Dendritic cell treated with granulocyte-macrophage colony-stimulating factor and Interleukin-4, amounts not matched to agents 40 ng/mL and 50 ng/mL, for 4 days (primary cell): ENCODE measurements around the gene CPA4.
"Not testable (repeated sequence)": the region's sequence is repeated elsewhere in the genome, so short reads cannot be mapped to it uniquely, and the experiment has no call there.

Experiments used
- H3K27ac Mint-ChIP-seq: one replicate; pipeline ENCODE4 v1.8.0; 2022; ENCODE audit warnings: mild to moderate bottlenecking, mixed read lengths
- H3K27me3 Mint-ChIP-seq: one replicate; pipeline ENCODE4 v1.8.0; 2022; ENCODE audit warnings: mild to moderate bottlenecking, mixed read lengths
- H3K36me3 Mint-ChIP-seq: one replicate; pipeline ENCODE4 v1.8.0; 2022; ENCODE audit warnings: low read depth, mixed read lengths
- H3K4me1 Mint-ChIP-seq: one replicate; pipeline ENCODE4 v1.8.0; 2022; ENCODE audit warnings: low read depth, mixed read lengths
- H3K4me3 Mint-ChIP-seq: one replicate; pipeline ENCODE4 v1.8.0; 2022; ENCODE audit warnings: mild to moderate bottlenecking, moderate library complexity, mixed read lengths
- H3K9me3 Mint-ChIP-seq: one replicate; pipeline ENCODE4 v1.8.0; 2022; ENCODE audit warnings: mixed read lengths
- intact Hi-C: fragments of 100-400 bp; cut with micrococcal nuclease; formaldehyde crosslinking; loops from one replicate; pipeline ENCODE4 v1.15.0; 2022

The CPA4 gene, protein sequence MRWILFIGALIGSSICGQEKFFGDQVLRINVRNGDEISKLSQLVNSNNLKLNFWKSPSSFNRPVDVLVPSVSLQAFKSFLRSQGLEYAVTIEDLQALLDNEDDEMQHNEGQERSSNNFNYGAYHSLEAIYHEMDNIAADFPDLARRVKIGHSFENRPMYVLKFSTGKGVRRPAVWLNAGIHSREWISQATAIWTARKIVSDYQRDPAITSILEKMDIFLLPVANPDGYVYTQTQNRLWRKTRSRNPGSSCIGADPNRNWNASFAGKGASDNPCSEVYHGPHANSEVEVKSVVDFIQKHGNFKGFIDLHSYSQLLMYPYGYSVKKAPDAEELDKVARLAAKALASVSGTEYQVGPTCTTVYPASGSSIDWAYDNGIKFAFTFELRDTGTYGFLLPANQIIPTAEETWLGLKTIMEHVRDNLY

DNA sequence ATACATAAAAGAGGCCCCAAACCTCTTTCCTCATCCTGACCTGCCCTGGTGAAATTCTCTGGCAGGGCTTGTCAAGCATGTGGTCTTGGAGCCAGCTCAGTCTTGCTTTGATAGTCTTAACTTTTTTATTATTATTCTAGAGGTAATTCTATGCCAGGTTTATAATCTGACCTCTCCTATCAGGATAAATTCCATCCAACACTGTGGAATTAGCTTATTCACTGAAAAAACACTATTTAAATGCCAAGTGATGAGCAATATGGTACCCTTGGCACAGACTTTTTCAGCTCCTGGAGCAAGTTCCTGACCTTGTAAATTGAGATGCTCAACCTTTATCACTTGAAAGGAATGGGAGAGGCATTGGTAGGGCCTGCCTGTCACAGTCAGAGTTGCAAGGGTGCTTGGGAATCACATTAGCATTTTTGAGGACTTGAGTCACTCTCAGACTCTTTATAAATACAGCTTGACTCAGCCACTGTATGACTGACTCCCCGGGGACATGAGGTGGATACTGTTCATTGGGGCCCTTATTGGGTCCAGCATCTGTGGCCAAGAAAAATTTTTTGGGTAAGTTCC lies at the start of gene CPA4:
TSS of gene CPA4 (plus strand) at position 480 of the 576 bp plus-strand sequence. CDS start at position 500, 20 bp downstream.
- H3K9me3 Mint-ChIP-seq, result no peaks in the 10 kb centered on the region
- H3K4me1 Mint-ChIP-seq, result peaks cover 15% of the 10 kb centered on the region
- H3K36me3 Mint-ChIP-seq, result no peaks in the 10 kb centered on the region
- intact Hi-C loops, result no loop called here
- H3K27ac Mint-ChIP-seq, result no peak within 1 kb of the TSS
- no peak within 1 kb of the TSS for H3K4me3 Mint-ChIP-seq
- H3K27me3 Mint-ChIP-seq, result no peaks in the 10 kb centered on the region

GRCh38 chr7:130243486-130243885 lies 49.5 kb upstream of the CPA4 start:
- peaks cover 13% of the 10 kb centered on the region for H3K4me1 Mint-ChIP-seq
- not testable (repeated sequence) for H3K4me3 Mint-ChIP-seq, H3K27me3 Mint-ChIP-seq, H3K36me3 Mint-ChIP-seq, H3K9me3 Mint-ChIP-seq, H3K27ac Mint-ChIP-seq
- intact Hi-C loops, result loop anchor here (2.0 to 5.0 kb wide), 4 partner anchors 249 to 587 kb away; partner anchors contain the start of gene MEST

- peaks cover 13% of the 10 kb centered on the region for H3K4me1 Mint-ChIP-seq
- H3K4me3 Mint-ChIP-seq, intact Hi-C loops, H3K9me3 Mint-ChIP-seq, H3K36me3 Mint-ChIP-seq, H3K27ac Mint-ChIP-seq, H3K27me3 Mint-ChIP-seq: not testable (repeated sequence)
Measured at GRCh38 chr7:130246491-130246890, 46.5 kb upstream of the CPA4 start.

DNA sequence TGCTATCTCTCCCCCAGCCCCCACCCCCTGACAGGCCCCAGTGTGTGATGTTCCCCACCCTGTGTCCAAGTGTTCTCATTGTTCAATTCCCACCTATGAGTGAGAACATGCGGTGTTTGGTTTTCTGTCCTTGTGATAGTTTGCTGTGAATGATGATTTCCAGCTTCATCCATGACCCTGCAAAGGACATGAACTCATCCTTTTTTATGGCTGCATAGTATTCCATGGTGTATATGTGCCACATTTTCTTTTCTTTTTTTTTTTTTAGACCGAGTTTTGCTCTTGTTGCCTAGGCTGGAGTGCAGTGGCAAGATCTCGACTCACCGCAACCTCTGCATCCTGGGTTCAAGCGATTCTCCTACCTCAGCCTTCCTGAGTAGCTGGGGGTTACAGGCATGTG lies 44.1 kb upstream of the CPA4 start:
- H3K9me3 Mint-ChIP-seq, result peaks cover 17% of the 10 kb centered on the region
- H3K27ac Mint-ChIP-seq, H3K4me1 Mint-ChIP-seq, H3K4me3 Mint-ChIP-seq, intact Hi-C loops, H3K27me3 Mint-ChIP-seq, H3K36me3 Mint-ChIP-seq: not testable (repeated sequence)

DNA sequence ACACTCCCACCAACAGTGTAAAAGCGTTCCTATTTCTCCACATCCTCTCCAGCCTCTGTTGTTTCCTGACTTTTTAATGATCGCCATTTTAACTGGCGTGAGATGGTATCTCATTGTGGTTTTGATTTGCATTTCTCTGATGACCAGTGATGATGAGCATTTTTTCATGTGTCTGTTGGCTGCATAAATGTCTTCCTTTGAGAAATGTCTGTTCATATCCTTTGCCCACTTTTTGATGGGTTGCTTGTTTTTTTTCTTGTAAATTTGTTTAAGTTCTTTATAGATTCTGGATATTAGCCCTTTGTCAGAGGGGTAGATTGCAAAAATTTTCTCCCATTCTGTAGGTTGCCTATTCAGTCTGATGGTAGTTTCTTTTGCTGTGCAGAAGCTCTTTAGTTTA lies 43.3 kb upstream of the CPA4 start:
- H3K27ac Mint-ChIP-seq, H3K4me1 Mint-ChIP-seq, H3K27me3 Mint-ChIP-seq, H3K4me3 Mint-ChIP-seq, H3K36me3 Mint-ChIP-seq, intact Hi-C loops: not testable (repeated sequence)
- H3K9me3 Mint-ChIP-seq, result peaks cover 25% of the 10 kb centered on the region

DNA sequence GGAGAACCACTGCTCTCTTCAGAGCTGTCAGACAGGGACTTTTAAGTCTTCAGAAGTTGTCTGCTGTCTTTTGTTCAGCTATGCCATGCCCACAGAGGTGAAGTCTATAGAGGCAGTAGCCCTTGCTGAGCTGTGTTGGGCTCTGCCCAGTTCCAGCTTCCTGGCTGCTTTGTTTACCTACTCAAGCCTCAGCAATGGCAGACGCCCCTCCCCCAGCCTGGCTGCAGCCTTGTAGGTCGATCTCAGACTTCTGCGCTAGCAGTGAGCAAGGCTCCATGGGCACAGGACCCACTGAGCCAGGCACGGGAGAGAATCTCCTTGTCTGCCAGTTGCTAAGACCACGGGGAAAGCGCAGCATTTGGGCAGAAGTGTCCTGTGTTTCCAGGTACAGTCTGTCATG lies 38.4 kb upstream of the CPA4 start:
- H3K27me3 Mint-ChIP-seq, result no peaks in the 10 kb centered on the region
- H3K9me3 Mint-ChIP-seq, result peaks cover 49% of the 10 kb centered on the region
- H3K4me3 Mint-ChIP-seq, result no peak overlapping the region
- no peak overlapping the region for H3K27ac Mint-ChIP-seq
- no peaks in the 10 kb centered on the region for H3K36me3 Mint-ChIP-seq
- H3K4me1 Mint-ChIP-seq, result no peaks in the 10 kb centered on the region
- intact Hi-C loops, result no loop called here

DNA sequence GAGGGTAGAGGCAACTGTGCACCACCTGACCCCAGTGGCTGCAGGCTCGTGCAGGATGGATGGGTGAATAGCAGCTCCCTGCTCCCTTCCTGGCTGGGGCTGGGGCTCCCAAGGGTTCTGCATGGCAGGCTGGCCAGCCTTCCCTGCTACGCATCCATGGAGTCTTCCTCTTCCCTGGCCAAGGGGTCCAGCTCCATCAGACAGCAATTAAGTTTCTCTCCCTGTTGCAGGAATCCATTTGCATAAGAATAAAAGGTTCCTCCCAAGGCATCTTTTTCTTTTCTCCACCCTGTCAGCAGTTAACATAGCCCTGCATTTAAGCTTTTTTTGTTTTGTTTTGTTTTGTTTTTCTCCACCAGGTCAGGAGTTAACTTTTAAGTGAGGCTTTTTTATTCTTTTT lies 36.3 kb upstream of the CPA4 start:
- intact Hi-C loops, result no loop called here
- no peak overlapping the region for H3K27ac Mint-ChIP-seq
- no peaks in the 10 kb centered on the region for H3K4me1 Mint-ChIP-seq
- peaks cover 51% of the 10 kb centered on the region for H3K9me3 Mint-ChIP-seq
- no peaks in the 10 kb centered on the region for H3K36me3 Mint-ChIP-seq
- H3K4me3 Mint-ChIP-seq, result no peak overlapping the region
- H3K27me3 Mint-ChIP-seq, result no peaks in the 10 kb centered on the region

- H3K27ac Mint-ChIP-seq, result no peak overlapping the region
- no peaks in the 10 kb centered on the region for H3K27me3 Mint-ChIP-seq
- H3K4me3 Mint-ChIP-seq, result no peak overlapping the region
- intact Hi-C loops, result no loop called here
- peaks cover 36% of the 10 kb centered on the region for H3K9me3 Mint-ChIP-seq
- no peaks in the 10 kb centered on the region for H3K4me1 Mint-ChIP-seq
- no peaks in the 10 kb centered on the region for H3K36me3 Mint-ChIP-seq
Measured at GRCh38 chr7:130258494-130259078, 34.4 kb upstream of the CPA4 start.

DNA sequence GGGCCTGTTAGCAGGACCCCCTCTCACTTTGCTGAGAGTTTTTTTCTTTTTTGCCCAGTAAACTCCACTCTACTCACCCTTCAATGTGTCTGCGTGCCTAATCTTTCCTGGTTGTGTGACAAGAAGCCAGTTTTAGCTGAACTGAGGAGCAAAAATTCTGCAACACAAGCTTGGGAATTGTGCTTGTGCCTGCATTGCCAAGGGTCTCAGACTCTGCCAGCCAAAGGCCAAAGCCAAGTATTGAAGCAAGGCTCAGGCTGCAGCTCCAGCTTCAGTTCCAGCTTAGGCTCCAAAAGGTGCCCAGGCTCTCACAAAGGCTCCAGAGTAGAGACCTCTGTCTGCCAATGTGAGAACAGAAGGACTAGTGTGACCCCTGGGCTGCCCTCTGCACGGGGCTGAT lies 30.5 kb upstream of the CPA4 start:
- no peaks in the 10 kb centered on the region for H3K36me3 Mint-ChIP-seq

DNA sequence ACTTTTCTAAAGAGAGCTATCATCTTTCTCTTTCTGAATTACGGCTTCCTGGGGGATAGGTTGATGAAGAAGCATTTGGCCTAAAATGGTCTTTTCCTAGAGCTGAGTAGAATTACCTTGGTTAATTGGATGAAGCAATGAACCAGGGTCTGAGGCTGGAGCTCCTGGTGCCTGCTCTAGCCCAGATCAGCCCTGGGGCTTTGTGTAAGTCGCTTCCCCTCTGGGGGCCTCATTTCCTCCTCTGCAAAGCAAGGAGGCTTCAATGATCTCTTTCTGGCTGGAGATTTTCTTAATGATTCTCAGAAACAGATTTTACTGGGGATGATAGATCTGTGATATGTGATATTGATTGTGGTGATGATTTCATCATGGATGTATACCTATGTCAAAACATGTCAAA lies 29.8 kb upstream of the CPA4 start:
- H3K9me3 Mint-ChIP-seq, result peaks cover 12% of the 10 kb centered on the region
- no peaks in the 10 kb centered on the region for H3K36me3 Mint-ChIP-seq
- intact Hi-C loops, result no loop called here
- no peak overlapping the region for H3K4me3 Mint-ChIP-seq
- H3K27ac Mint-ChIP-seq, result no peak overlapping the region
- no peaks in the 10 kb centered on the region for H3K4me1 Mint-ChIP-seq
- peaks cover 1% of the 10 kb centered on the region for H3K27me3 Mint-ChIP-seq

More for the DNA sequence above, 30.5 kb upstream of the CPA4 start:
- no peaks in the 10 kb centered on the region for H3K27me3 Mint-ChIP-seq
- no peak overlapping the region for H3K27ac Mint-ChIP-seq
- intact Hi-C loops, result no loop called here
- H3K4me1 Mint-ChIP-seq, result no peaks in the 10 kb centered on the region
- H3K4me3 Mint-ChIP-seq, result no peak overlapping the region
- H3K9me3 Mint-ChIP-seq, result peaks cover 12% of the 10 kb centered on the region

- H3K36me3 Mint-ChIP-seq, result no peaks in the 10 kb centered on the region
- peaks cover 1% of the 10 kb centered on the region for H3K27me3 Mint-ChIP-seq
- intact Hi-C loops, result no loop called here
- no peaks in the 10 kb centered on the region for H3K9me3 Mint-ChIP-seq
- H3K27ac Mint-ChIP-seq, result no peak within 1 kb of the TSS
- no peak within 1 kb of the TSS for H3K4me3 Mint-ChIP-seq
- no peaks in the 10 kb centered on the region for H3K4me1 Mint-ChIP-seq
Measured at GRCh38 chr7:130266258-130266960, 26.6 kb upstream of the CPA4 start, which contains the start of gene CPA2. Gene CPA2, plus strand, starts transcription at chr7:130266863. Its CDS starts 19 bp downstream, at chr7:130266882.

GRCh38 chr7:130266961-130267321 lies 26.0 kb upstream of the CPA4 start:
- Mint-ChIP-seq H3K27me3 (peaks cover 1% of the 10 kb centered on the region), H3K9me3 (no peaks in the 10 kb centered on the region), H3K4me3 (no peak overlapping the region), H3K36me3 (no peaks in the 10 kb centered on the region), H3K4me1 (no peaks in the 10 kb centered on the region), H3K27ac (no peak overlapping the region)
- intact Hi-C loops, result no loop called here

GRCh38 chr7:130268463-130269317 lies 24.3 kb upstream of the CPA4 start:
- intact Hi-C loops, result no loop called here
- peaks cover 5% of the 10 kb centered on the region for H3K4me1 Mint-ChIP-seq
- no peaks in the 10 kb centered on the region for H3K36me3 Mint-ChIP-seq
- no peaks in the 10 kb centered on the region for H3K9me3 Mint-ChIP-seq
- H3K27ac Mint-ChIP-seq, result no peak overlapping the region
- peaks cover 4% of the 10 kb centered on the region for H3K27me3 Mint-ChIP-seq
- H3K4me3 Mint-ChIP-seq, result no peak overlapping the region
